Spinal cord (tissue), 10 donors: Measurements from ENCODE around the gene ANO6. TPM values are rescaled to one million over a fixed set of nuclear protein-coding genes. Genes with fewer than 3 reads are reported as not detected.
A peak's percentile ranks its signal among the peaks of the same experiment; 100 is the strongest.

Source experiments
- DNase-seq, 6 donors: peaks; one replicate each; pipeline versions ENCODE4 v3.0.0 to v3.0.0-alpha.2; 2013 to 2015; ENCODE audit warnings: low spot score in 6 of 6, low read depth in 4 of 6
- H3K27ac ChIP-seq: one replicate; pipeline ENCODE4 v1.5.1; 2013; ENCODE audit warnings: low read depth, low read length, control low read depth
- H3K27me3 ChIP-seq: one replicate; pipeline ENCODE4 v1.6.1; 2013; ENCODE audit warnings: low read length; ENCODE audit not compliant: control insufficient read depth, insufficient read depth
- H3K36me3 ChIP-seq: one replicate; pipeline ENCODE4 v1.6.1; 2013; ENCODE audit warnings: low read length; ENCODE audit not compliant: control insufficient read depth, insufficient read depth
- H3K4me1 ChIP-seq: one replicate; pipeline ENCODE4 v1.6.1; 2013; ENCODE audit warnings: low read length; ENCODE audit not compliant: control insufficient read depth, insufficient read depth
- H3K4me3 ChIP-seq: one replicate; pipeline ENCODE4 v1.5.1; 2013; ENCODE audit warnings: low read depth, low read length, control low read depth
- H3K9me3 ChIP-seq: one replicate; pipeline ENCODE4 v1.6.1; 2013; ENCODE audit warnings: low read length; ENCODE audit not compliant: control insufficient read depth, insufficient read depth
- WGBS: methylation state at CpG from one replicate; pipeline ENCODE4 v1.1.5; 2013; ENCODE audit warnings: missing lambda C conversion rate; ENCODE audit not compliant: insufficient coverage; 5-methylcytosine and 5-hydroxymethylcytosine counted together
- polyA plus RNA-seq, 2 donors: library from polyadenylated mRNA; unstranded; fragments of 120-200 nt; gene quantifications; one replicate each; pipeline ENCODE4 v1.2.1, GENCODE V29; 2013; ENCODE audit not compliant: insufficient read length in 2 of 2
- total RNA-seq, 2 donors: library from RNA; depleted of rRNA in 1 of 2; stranded (reverse); fragments of 120-200 nt in 1 of 2; fragments of >200 nt in 1 of 2; gene quantifications; one replicate each; pipeline versions ENCODE4 v1.2.3 to v1.2.4, GENCODE V29; 2013 to 2014
- donor health status: healthy.

Gene ANO6
- total and polyA plus RNA-seq, 4 donors, result 21.6 to 105 (median 42.9) TPM

DNA sequence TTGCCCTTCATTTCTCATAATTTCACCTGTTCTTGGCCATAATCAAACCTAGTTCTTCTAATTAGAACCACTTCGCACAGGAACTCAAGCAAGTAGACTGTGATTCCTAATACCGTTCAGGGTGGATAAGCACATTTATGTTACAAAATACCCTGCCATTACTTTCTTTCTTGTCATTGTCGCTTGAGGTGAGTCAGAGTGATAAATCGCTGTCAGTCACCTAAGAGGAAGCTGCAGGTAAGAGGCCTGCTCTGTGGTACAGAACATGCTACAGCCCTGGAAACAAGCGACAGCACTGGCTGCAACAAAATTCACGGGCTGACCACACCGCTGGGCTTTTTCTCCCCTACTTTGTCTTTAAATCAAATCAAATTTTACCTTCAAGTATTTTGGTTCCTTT lies 218.2 kb downstream of the ANO6 start:
- Histone ChIP-seq H3K36me3 (no peaks in the 10 kb centered on the region), H3K4me1 (no peaks in the 10 kb centered on the region), H3K27me3 (no peaks in the 10 kb centered on the region), H3K4me3 (no peak overlapping the region), H3K27ac (no peak overlapping the region), H3K9me3 (no peaks in the 10 kb centered on the region)
- no peak for DNase-seq
- 91% methylated on average over 6 of the region's 7 CpGs for WGBS

DNA sequence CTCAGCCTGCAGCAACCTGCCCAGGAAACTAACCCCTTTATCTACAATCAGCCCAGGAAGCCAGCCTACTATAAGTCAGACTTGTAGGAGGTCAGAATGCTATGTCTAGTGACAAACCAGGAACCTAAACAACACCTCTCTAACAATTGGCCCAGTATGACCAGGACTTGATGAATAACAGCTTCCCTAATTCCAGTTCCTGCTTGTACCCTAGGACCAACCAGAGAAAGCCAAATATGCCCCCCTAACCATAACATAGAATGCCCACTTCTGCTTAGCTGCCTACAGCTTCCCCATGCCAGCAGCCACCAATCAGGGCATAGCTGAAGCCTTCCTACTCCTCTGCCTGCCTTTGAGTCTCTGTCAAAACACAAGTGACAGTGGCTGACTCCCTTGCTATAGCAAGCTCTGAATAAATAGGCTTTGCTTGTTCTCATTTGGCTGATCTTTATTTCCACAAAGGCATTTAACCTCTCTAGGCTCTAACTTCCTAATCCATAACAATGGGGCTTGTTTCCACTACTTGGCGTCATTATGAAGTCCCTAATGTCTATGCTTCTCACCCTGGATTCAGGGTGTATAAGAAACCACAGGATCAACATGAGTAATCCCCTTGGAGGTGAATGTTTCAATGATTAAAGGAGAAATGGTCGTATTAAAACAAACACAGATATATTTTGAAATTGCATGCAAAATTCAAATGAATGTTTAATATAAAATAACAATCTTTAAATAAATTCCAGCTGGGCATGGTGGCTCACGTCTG lies 220.2 kb downstream of the ANO6 start:
- Histone ChIP-seq H3K36me3 (no peaks in the 10 kb centered on the region), H3K4me1 (no peaks in the 10 kb centered on the region), H3K9me3 (peaks cover 2% of the 10 kb centered on the region), H3K4me3 (no peak overlapping the region), H3K27me3 (no peaks in the 10 kb centered on the region), H3K27ac (no peak overlapping the region)
- WGBS, result 50% methylated on average over 1 of the region's 3 CpGs
- no peak for DNase-seq

DNA sequence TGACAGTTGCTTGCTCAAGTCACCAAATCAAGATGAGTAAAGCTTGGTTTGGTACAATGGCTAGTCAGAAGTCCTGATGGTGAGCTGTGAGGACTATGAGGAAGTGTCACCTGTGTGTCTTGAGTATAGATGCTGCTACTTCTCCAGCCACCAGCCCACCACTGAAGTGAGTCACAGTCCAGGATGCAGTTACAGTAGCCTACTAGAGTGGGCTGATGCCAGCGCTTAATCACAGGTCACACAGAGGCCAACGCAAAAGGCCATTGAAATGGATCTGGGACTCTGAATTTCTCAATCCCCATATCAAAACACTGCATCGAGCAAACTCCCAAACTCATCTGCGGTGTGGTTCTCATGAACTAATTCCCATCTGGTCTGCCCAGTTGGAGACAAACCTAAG lies 223.1 kb downstream of the ANO6 start:
- no peak overlapping the region for H3K4me3 ChIP-seq
- no peak overlapping the region for H3K27ac ChIP-seq
- no peaks in the 10 kb centered on the region for H3K27me3 ChIP-seq
- H3K36me3 ChIP-seq, result no peaks in the 10 kb centered on the region
- DNase-seq, result no peak
- peaks cover 6% of the 10 kb centered on the region for H3K9me3 ChIP-seq
- no peaks in the 10 kb centered on the region for H3K4me1 ChIP-seq
- 94% methylated on average over 4 of the region's 4 CpGs for WGBS

DNA sequence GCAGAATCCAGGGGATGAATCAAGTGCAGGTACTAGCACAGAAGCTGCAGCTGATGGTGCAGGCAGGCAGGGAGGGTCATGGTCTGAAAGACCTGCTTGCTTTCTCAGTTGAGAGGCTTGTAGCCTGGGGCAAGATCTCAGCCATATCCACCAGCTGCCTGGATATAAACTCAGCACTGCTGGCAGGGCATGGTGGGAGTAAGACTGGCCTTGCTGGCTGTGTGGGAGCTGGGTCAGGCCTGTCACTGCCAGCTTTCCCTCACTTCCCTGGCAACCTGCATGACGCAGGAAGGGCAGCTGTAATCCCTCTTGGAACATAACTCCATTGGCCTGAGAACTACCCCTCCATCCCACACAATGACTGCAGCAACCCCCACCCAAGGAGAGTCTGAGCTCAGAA lies 230.1 kb downstream of the ANO6 start:
- H3K36me3 ChIP-seq, result no peaks in the 10 kb centered on the region
- no peak overlapping the region for H3K4me3 ChIP-seq
- no peak for DNase-seq
- H3K27me3 ChIP-seq, result no peaks in the 10 kb centered on the region
- WGBS, result 83% methylated on average over 1 of the region's 1 CpG
- H3K9me3 ChIP-seq, result peaks cover 8% of the 10 kb centered on the region
- no peaks in the 10 kb centered on the region for H3K4me1 ChIP-seq
- H3K27ac ChIP-seq, result no peak overlapping the region

DNA sequence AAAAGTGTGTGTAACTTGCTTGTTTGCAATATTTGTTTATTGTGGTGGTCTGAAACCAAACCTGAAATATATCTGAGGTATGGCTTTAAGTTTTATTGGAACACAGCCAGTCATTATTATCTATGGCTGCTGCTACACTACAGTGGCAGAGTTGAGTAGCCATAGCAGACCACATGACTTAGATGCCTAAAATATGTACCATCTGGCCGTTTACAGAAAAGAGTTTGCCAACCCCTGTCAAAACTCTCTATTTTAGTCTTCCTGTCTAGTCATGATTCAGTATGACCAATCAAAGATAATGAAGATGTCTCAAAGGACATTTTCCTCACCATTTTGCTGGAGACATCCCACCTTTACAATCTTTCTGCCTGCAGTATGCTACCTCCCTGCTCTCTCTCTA lies 242.3 kb downstream of the ANO6 start:
- Histone ChIP-seq H3K4me1 (no peaks in the 10 kb centered on the region), H3K27ac (no peak overlapping the region), H3K9me3 (no peaks in the 10 kb centered on the region), H3K4me3 (no peak overlapping the region), H3K36me3 (no peaks in the 10 kb centered on the region), H3K27me3 (no peaks in the 10 kb centered on the region)
- DNase-seq, result peak in 1 of 6 donors; percentile 37
- 67% methylated on average over 1 of the region's 1 CpG for WGBS

DNA sequence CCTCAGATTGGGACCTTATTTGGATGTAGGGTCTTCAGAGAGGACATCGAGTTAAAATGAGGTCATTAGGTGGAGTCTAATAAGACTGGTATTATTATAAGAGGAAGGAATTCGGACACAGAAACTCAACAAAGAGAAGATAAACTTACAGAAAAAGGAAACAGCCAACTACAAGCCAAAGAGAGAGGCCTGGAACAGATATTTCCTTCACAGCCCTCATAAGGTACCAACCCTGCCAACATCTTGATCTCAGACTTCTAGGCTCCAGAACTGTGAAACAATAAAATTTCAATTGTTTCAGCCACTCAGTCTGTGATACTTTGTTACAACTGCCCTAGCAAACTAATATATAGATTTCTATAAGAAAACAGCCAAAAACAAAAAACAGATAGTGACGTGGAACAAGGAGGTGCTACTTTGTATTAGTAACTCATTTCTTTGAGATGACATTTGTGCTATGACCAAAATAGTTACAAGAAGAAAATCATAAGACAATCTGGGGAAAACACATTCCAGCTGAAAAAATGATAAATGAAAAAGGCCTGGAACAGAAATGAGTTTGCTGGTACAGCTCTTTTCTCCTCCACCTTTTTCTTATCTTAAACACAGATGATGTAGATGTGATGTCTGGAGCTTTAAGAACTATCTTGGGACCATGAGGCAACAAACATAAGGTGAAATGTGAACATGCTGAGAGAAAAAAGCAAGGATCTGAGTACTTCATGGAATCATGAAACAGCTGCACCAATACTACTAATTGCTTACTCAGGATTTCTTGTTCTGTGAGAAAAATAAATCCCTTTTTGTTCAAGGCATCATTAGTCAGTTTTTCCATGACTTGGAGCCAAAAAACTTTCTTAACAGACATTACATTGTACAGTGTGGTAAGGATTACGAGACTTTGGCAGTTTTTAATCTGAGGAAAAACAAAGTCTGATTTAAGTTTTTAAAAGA lies 243.2 kb downstream of the ANO6 start:
- peak in 1 of 6 donors; percentile 31 for DNase-seq
- no CpG with 5 or more reads among the region's 4 CpGs for WGBS
- Histone ChIP-seq H3K4me3 (no peak overlapping the region), H3K9me3 (no peaks in the 10 kb centered on the region), H3K27ac (no peak overlapping the region), H3K36me3 (no peaks in the 10 kb centered on the region), H3K27me3 (no peaks in the 10 kb centered on the region), H3K4me1 (no peaks in the 10 kb centered on the region)

DNA sequence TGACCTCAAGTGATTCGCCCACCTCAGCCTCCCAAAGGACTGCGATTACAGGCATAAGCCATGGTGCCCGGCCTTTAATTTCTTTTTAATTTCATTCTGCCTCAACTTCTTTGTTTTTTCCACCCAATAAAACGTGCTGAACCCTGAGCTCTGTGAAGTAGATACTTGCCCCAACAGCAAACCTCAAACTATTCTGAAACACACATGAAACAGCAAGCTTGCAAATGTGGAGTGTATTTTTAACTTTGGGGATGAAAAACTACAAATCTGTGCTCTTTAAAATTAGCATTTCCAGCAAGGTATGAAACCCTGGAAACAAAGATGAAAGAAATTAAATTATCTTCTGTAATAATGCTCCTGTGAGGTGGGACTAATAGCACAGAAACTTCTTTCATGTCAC lies 246.6 kb downstream of the ANO6 start:
- H3K4me3 ChIP-seq, result no peak overlapping the region
- no peaks in the 10 kb centered on the region for H3K36me3 ChIP-seq
- H3K9me3 ChIP-seq, result no peaks in the 10 kb centered on the region
- no peaks in the 10 kb centered on the region for H3K4me1 ChIP-seq
- no peak for DNase-seq
- H3K27me3 ChIP-seq, result no peaks in the 10 kb centered on the region
- H3K27ac ChIP-seq, result no peak overlapping the region
- WGBS, result 78% methylated on average over 3 of the region's 4 CpGs

DNA sequence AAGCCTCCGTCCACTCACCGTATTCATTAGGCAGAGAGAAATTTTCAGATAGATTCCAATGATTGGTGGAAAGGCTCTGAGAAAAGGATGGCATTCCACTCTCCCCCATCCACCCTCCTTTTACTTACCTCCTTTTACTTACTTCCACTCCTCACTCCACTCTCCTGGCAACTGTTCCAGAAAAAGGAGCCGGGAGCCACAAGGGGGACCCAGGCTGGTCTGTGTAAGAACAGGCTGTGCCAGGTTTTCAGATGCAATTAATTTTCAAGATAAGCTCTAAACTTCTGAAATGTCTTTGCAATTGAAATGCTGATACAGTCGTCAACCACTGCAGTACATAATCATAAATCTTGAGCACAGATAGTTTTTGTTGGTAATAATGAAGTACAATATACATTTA lies 248.8 kb downstream of the ANO6 start:
- Histone ChIP-seq H3K27me3 (no peaks in the 10 kb centered on the region), H3K4me3 (no peak overlapping the region), H3K9me3 (peaks cover 2% of the 10 kb centered on the region), H3K27ac (no peak overlapping the region), H3K36me3 (no peaks in the 10 kb centered on the region), H3K4me1 (no peaks in the 10 kb centered on the region)
- DNase-seq, result peak in 3 of 6 donors; percentile 3 to 46 (median 29)
- WGBS, result 44% methylated on average over 1 of the region's 4 CpGs

DNA sequence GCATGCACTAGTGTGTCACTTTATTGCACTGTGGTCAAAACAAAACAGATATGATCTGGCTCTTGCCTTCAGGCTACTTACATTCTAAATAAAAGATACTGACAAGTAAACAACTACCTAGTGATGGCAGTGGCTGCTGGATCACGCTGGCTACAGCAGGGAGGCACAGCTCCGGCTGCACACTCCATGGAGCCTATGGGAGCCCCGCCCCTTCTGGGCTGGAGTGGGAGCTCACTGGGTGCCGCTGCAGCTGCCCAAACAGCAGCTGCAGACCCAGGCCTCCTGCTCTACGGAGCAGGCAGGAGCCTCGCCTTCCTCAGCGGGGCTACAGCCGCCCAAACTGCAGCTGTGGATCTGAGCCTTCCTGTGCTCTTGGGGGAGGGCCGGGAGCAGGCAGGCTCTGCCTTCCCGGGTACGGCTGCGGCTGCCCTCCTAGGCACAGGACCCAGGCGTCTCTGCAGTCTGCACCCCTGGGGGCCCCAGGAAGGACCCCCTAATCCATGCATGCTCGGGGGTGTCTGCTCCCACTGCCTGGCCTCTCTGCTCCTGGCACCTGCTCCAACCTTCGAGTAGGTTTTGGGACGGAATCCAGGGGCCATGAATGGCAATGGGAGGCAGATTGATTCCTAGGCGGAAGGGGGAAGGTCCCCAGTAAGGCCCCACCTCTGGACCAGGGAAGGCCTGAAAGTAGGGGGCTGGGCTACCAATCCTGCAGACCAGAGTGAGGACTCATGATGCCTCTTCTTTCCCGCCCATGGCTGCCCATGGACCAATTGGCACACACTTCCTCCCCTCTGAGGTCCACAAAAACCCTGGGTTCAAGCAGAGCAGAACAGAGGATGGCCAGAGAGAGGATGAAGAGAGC lies 253.1 kb downstream of the ANO6 start:
- no peak overlapping the region for H3K27ac ChIP-seq
- DNase-seq, result no peak
- no peak overlapping the region for H3K4me3 ChIP-seq
- WGBS, result 87% methylated on average over 17 of the region's 18 CpGs
- no peaks in the 10 kb centered on the region for H3K27me3 ChIP-seq
- H3K4me1 ChIP-seq, result no peaks in the 10 kb centered on the region
- H3K9me3 ChIP-seq, result peaks cover 2% of the 10 kb centered on the region
- H3K36me3 ChIP-seq, result no peaks in the 10 kb centered on the region
